Dermis blood vessel endothelial cell (primary cell): ENCODE results near the gene SLC25A24. TPM values are rescaled to one million over a fixed set of nuclear protein-coding genes. Genes with fewer than 3 reads are reported as not detected.

Experiments
- DNase-seq: peaks from one replicate; pipeline ENCODE4 v3.0.0; 2010
- total RNA-seq: library from RNA; depleted of rRNA; stranded (reverse); fragments of >200 nt; gene quantifications from 2 replicates; pipeline ENCODE4 v1.2.3, GENCODE V29; 2014

SLC25A24 gene
- total RNA-seq, 1 donor from 2014 or later, result 49.9 TPM

DNA sequence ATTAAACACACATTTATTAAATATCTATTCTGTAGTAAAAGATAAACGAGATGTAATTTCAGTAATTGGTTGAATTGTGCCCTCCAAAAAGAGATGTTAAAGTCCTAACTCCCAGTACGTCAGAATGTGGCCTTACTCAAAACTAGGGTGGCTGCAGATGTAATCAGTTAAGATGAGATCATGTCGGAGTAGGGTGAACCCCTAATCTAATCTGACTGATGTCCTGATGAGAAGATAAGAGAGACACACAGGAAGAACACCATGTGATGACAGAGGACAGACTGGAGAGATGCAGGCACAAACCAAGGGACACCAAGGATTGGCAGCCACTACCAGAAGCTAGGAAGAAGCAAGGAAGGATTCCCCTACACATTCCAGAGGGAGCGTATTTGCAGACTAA is 104.1 kb downstream of the SLC25A24 start:
- no peak for DNase-seq

- DNase-seq, result no peak
Measured at GRCh38 chr1:108089477-108089876, 110.7 kb downstream of the SLC25A24 start.

- no peak for DNase-seq
Measured at GRCh38 chr1:108085628-108086027, 114.5 kb downstream of the SLC25A24 start.

GRCh38 chr1:108084866-108085477 is 115.2 kb downstream of the SLC25A24 start:
- DNase-seq, result no peak

Other genes starting within 250 kb of the SLC25A24 start
- gene VAV3, start 235.2 kb downstream of the SLC25A24 start, total RNA-seq, result 57.0 and 63.2 TPM in 2 replicates
- gene NBPF4, start 43.7 kb upstream of the SLC25A24 start, total RNA-seq, result not detected in 2 replicates
- gene NBPF6, start 250.0 kb upstream of the SLC25A24 start, total RNA-seq, result not detected in 2 replicates